NB4 (cell line): ENCODE results near the gene DGKH.

ENCODE experiments used
- DNase-seq: peaks from one replicate; pipeline ENCODE4 v3.0.0; 2010; ENCODE audit warnings: low read depth
- H3K4me3 ChIP-seq: one replicate; pipeline ENCODE4 v1.5.1; 2011; ENCODE audit warnings: mild to moderate bottlenecking, low read depth, low read length, moderate library complexity
- MYC ChIP-seq: IDR thresholded peaks from 2 replicates; pipeline ENCODE4 v1.6.1; 2011; ENCODE audit warnings: low read depth, low read length
- POLR2A ChIP-seq: IDR thresholded peaks from 2 replicates; pipeline ENCODE4 v1.6.1; 2011; ENCODE audit warnings: mild to moderate bottlenecking; ENCODE audit not compliant: insufficient read length; ENCODE audit errors: extremely low read depth
- TF ChIP-seq, protein P1 (sequence below): IDR thresholded peaks from 2 replicates; pipeline ENCODE4 v1.6.1; 2011; ENCODE audit warnings: low read depth, low read length
- TF ChIP-seq, protein P2 (sequence below): IDR thresholded peaks from one replicate; pipeline ENCODE4 v1.5.1; 2012; ENCODE audit warnings: low read depth, low read length

DGKH gene

DNA sequence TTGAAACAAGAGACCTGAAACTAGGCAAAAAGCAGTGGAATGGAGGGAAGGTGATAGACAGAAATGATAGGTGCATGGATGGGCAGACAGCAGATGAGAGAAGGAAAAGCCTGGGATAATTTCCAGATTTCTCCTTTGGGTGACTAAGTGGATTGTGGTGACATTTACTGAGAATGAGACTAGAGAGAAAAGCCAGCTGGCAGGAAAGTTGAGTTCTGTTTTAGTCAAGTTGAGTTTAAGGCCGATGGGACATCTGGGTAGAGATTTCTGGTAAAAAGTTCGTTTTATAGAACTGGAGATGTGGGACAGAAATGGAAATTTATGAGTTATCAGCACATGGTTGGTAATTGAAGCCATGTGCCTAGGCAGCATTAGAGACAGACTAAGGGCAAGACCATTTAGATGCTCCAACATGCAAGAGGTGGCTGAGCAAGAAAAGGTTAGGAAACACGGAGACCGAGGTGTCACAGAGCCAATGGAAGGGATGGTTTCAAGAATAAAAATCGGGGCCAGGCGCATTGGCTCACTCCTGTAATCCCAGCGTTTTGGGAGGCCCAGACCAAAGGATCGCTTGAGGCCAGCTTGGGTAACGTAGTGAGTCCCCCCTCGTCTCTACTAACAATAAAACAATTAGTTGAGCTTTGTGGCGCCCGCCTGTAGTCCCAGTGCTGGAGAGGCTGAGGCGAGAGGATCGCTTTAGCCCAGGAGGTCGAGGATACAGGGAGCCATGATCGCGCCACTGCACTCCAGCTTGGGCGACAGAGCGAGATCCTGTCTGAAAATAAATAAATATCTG is 9.6 kb upstream of the DGKH start:
- TF ChIP-seq, protein P1, sequence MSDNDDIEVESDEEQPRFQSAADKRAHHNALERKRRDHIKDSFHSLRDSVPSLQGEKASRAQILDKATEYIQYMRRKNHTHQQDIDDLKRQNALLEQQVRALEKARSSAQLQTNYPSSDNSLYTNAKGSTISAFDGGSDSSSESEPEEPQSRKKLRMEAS, result peak; percentile 55; the same call in 1 of the 2 replicates
- no peak for TF ChIP-seq POLR2A
- DNase-seq, result no peak
- no peak overlapping the region for H3K4me3 ChIP-seq

- TF ChIP-seq POLR2A (no peak), MYC (no peak)
- TF ChIP-seq, protein P1, result no peak
- TF ChIP-seq, protein P2, sequence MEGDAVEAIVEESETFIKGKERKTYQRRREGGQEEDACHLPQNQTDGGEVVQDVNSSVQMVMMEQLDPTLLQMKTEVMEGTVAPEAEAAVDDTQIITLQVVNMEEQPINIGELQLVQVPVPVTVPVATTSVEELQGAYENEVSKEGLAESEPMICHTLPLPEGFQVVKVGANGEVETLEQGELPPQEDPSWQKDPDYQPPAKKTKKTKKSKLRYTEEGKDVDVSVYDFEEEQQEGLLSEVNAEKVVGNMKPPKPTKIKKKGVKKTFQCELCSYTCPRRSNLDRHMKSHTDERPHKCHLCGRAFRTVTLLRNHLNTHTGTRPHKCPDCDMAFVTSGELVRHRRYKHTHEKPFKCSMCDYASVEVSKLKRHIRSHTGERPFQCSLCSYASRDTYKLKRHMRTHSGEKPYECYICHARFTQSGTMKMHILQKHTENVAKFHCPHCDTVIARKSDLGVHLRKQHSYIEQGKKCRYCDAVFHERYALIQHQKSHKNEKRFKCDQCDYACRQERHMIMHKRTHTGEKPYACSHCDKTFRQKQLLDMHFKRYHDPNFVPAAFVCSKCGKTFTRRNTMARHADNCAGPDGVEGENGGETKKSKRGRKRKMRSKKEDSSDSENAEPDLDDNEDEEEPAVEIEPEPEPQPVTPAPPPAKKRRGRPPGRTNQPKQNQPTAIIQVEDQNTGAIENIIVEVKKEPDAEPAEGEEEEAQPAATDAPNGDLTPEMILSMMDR, result no peak
- H3K4me3 ChIP-seq, result peak overlapping the region; percentile 58
- DNase-seq, result no peak
Measured at GRCh38 chr13:42039457-42039945, 8.9 kb upstream of the DGKH start.

- peak; percentile 69 for TF ChIP-seq POLR2A
- TF ChIP-seq, protein P1, result peak; percentile 34; the same call in 1 of the 2 replicates
- TF ChIP-seq, protein P2, result no peak
- peak; percentile 41; the same call in 1 of the 2 replicates for TF ChIP-seq MYC
- H3K4me3 ChIP-seq, result peak overlapping the region; percentile 58
- DNase-seq, result peak; percentile 80
Measured at GRCh38 chr13:42039946-42040729, 8.3 kb upstream of the DGKH start.

DNA sequence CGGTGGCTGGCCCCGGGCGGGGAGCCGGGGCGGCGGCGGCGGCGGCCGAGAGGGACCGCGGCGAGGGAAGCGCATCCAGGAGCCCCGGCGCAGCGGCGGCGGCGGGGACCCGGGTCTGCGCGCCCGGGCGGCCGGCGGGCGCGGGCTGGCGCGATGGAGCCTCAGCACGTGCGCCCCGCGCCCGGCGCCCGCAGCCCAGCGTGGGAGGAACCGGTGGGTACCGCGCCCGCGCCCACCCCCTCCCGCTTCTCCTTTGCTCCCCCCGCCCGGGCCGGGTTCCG is 7.8 kb upstream of the DGKH start:
- DNase-seq, result no peak
- TF ChIP-seq, protein P2, result no peak
- TF ChIP-seq, protein P1, result peak; percentile 41; the same call in 1 of the 2 replicates
- TF ChIP-seq MYC (0 out of 2 replicates have a peak, but pooled peaks have one; percentile 9), POLR2A (no peak)
- H3K4me3 ChIP-seq, result peak overlapping the region; percentile 42

GRCh38 chr13:42041011-42041683 is 7.3 kb upstream of the DGKH start:
- peak overlapping the region; percentile 42 for H3K4me3 ChIP-seq
- DNase-seq, result peak; percentile 64
- TF ChIP-seq MYC (0 out of 2 replicates have a peak, but pooled peaks have one; percentile 2), POLR2A (no peak)
- TF ChIP-seq, protein P1, result 0 out of 2 replicates have a peak, but pooled peaks have one; percentile 1
- TF ChIP-seq, protein P2, result no peak
